ENCODE results near the gene CLCF1. TPM values are rescaled to one million over a fixed set of nuclear protein-coding genes. Genes with fewer than 3 reads are reported as not detected.

The CLCF1 gene
- total RNA-seq, 1 donor from 2014 or later: not detected

- Mint-ChIP-seq H3K27me3 (ENCODE audit: unreplicated experiment) (peaks cover 4% of the 10 kb centered on the region), H3K4me3 (ENCODE audit: unreplicated experiment) (peak within 1 kb of the TSS; percentile 84), H3K36me3 (ENCODE audit: unreplicated experiment) (no peaks in the 10 kb centered on the region), H3K9me3 (ENCODE audit: unreplicated experiment) (peaks cover 1% of the 10 kb centered on the region), H3K27ac (ENCODE audit: unreplicated experiment) (peak within 1 kb of the TSS; percentile 50), H3K4me1 (ENCODE audit: low read depth, unreplicated experiment) (peaks cover 4% of the 10 kb centered on the region)
- DNase-seq: peak; percentile 94
- TF ChIP-seq, protein P1, sequence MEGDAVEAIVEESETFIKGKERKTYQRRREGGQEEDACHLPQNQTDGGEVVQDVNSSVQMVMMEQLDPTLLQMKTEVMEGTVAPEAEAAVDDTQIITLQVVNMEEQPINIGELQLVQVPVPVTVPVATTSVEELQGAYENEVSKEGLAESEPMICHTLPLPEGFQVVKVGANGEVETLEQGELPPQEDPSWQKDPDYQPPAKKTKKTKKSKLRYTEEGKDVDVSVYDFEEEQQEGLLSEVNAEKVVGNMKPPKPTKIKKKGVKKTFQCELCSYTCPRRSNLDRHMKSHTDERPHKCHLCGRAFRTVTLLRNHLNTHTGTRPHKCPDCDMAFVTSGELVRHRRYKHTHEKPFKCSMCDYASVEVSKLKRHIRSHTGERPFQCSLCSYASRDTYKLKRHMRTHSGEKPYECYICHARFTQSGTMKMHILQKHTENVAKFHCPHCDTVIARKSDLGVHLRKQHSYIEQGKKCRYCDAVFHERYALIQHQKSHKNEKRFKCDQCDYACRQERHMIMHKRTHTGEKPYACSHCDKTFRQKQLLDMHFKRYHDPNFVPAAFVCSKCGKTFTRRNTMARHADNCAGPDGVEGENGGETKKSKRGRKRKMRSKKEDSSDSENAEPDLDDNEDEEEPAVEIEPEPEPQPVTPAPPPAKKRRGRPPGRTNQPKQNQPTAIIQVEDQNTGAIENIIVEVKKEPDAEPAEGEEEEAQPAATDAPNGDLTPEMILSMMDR (IDR thresholded peaks at IDR 0.05; ENCODE audit: partially characterized antibody, unreplicated experiment): peak; percentile 70
These were observed 28.2 kb upstream of the CLCF1 start, which contains the start of gene PPP1CA for GRCh38 chr11:67401495-67402191. Gene PPP1CA (minus strand): TSS chr11:67401858. CDS start chr11:67401782, 76 bp downstream.

GRCh38 chr11:67400942-67401494 is 27.6 kb upstream of the CLCF1 start:
- peaks cover 4% of the 10 kb centered on the region for H3K4me1 Mint-ChIP-seq (ENCODE audit: low read depth, unreplicated experiment)
- H3K4me3 Mint-ChIP-seq (ENCODE audit: unreplicated experiment): peak overlapping the region; percentile 84
- peaks cover 1% of the 10 kb centered on the region for H3K9me3 Mint-ChIP-seq (ENCODE audit: unreplicated experiment)
- no peak overlapping the region for H3K27ac Mint-ChIP-seq (ENCODE audit: unreplicated experiment)
- TF ChIP-seq, protein P1 (IDR thresholded peaks at IDR 0.05; ENCODE audit: partially characterized antibody, unreplicated experiment): no peak
- H3K36me3 Mint-ChIP-seq (ENCODE audit: unreplicated experiment): no peaks in the 10 kb centered on the region
- DNase-seq: no peak
- peaks cover 8% of the 10 kb centered on the region for H3K27me3 Mint-ChIP-seq (ENCODE audit: unreplicated experiment)

GRCh38 chr11:67400251-67400941 is 27.0 kb upstream of the CLCF1 start:
- Mint-ChIP-seq H3K27ac (ENCODE audit: unreplicated experiment) (peak overlapping the region; percentile 50), H3K4me1 (ENCODE audit: low read depth, unreplicated experiment) (peaks cover 4% of the 10 kb centered on the region), H3K36me3 (ENCODE audit: unreplicated experiment) (no peaks in the 10 kb centered on the region), H3K4me3 (ENCODE audit: unreplicated experiment) (peak overlapping the region; percentile 84), H3K27me3 (ENCODE audit: unreplicated experiment) (peaks cover 8% of the 10 kb centered on the region), H3K9me3 (ENCODE audit: unreplicated experiment) (peaks cover 1% of the 10 kb centered on the region)
- no peak for DNase-seq
- TF ChIP-seq, protein P1 (IDR thresholded peaks at IDR 0.05; ENCODE audit: partially characterized antibody, unreplicated experiment): no peak

GRCh38 chr11:67398661-67399563 is 25.5 kb upstream of the CLCF1 start:
- Mint-ChIP-seq H3K36me3 (ENCODE audit: unreplicated experiment) (no peaks in the 10 kb centered on the region), H3K4me3 (ENCODE audit: unreplicated experiment) (no peak overlapping the region), H3K9me3 (ENCODE audit: unreplicated experiment) (peaks cover 1% of the 10 kb centered on the region), H3K27ac (ENCODE audit: unreplicated experiment) (no peak overlapping the region), H3K4me1 (ENCODE audit: low read depth, unreplicated experiment) (peaks cover 4% of the 10 kb centered on the region), H3K27me3 (ENCODE audit: unreplicated experiment) (peaks cover 10% of the 10 kb centered on the region)
- no peak for DNase-seq
- TF ChIP-seq, protein P1 (IDR thresholded peaks at IDR 0.05; ENCODE audit: partially characterized antibody, unreplicated experiment): no peak
